Activated CD4-positive, alpha-beta memory T cell treated with anti-CD3 and anti-CD28 coated beads for 36 hours (primary cell): ENCODE measurements around the gene TSPEAR. TPM values are rescaled to one million over a fixed set of nuclear protein-coding genes. Genes with fewer than 3 reads are reported as not detected.
"Not testable (repeated sequence)": the region's sequence is repeated elsewhere in the genome, so short reads cannot be mapped to it uniquely, and the experiment has no call there.

ENCODE experiments used
- CTCF ChIA-PET: fragments of 350-600 bp; sonication (Branson Sonifier 250); formaldehyde crosslinking; loops from one replicate; lab custom pipeline; 2021; ENCODE audit warnings: antibody characterized with exemption, inconsistent platforms; lab: Charles Lee
- POLR2A ChIA-PET: fragments of 350-600 bp; sonication (Branson Sonifier 250); formaldehyde crosslinking; loops from one replicate; lab custom pipeline; 2021; ENCODE audit warnings: antibody characterized with exemption; lab: Charles Lee
- DNase-seq: peaks from one replicate; pipeline ENCODE4 v3.0.0-alpha.2; 2020
- H3K27ac Mint-ChIP-seq: one replicate; pipeline ENCODE4 v1.8.0; 2021; ENCODE audit warnings: mixed read lengths
- H3K27me3 Mint-ChIP-seq: one replicate; pipeline ENCODE4 v1.8.0; 2021; ENCODE audit warnings: mixed read lengths
- H3K36me3 Mint-ChIP-seq: one replicate; pipeline ENCODE4 v1.8.0; 2021; ENCODE audit warnings: mixed read lengths
- H3K4me1 Mint-ChIP-seq: one replicate; pipeline ENCODE4 v1.8.0; 2021; ENCODE audit warnings: low read depth, mixed read lengths
- H3K4me3 Mint-ChIP-seq: one replicate; pipeline ENCODE4 v1.8.0; 2021; ENCODE audit warnings: mild to moderate bottlenecking, mixed read lengths
- H3K9me3 Mint-ChIP-seq: one replicate; pipeline ENCODE4 v1.8.0; 2021; ENCODE audit warnings: mixed read lengths
- intact Hi-C: fragments of 100-400 bp; cut with micrococcal nuclease; formaldehyde crosslinking; loops from one replicate; pipeline ENCODE4 v1.15.1; 2023
- total RNA-seq, 2 experiments: library from RNA; stranded (reverse); gene quantifications; one replicate each; pipeline ENCODE4 v1.2.3, GENCODE V29; 2021

Gene TSPEAR
- total RNA-seq, 2 experiments from 2014 or later = not detected

DNA sequence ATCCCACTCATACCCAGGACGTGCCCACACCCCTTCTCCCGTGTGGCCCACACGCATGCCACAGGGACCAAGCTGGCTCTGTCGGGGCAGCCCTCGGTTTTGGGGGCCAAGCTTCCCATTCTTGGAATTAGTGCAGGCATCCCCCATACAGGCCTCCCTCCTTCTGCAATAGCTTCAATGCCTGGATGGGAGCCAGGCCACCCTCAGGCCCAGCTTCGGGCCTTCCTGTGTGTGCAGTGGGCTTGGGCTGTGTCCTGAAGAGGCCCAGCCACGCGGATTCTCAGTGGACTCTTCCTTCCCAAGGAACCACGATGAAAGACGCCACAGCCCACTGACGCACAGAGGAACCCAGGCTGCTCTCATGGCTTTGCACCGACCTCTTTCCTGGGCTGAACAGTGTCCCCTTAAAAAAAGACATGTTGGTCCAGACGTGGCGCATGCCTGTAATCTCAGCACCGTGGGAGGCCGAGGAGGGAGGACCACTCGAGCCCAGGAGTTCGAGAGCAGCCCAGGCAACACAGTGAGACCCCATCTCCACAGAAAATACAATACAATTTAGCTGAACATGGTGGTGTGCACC is 61.8 kb downstream of the TSPEAR start:
- Mint-ChIP-seq H3K27me3 (no peaks in the 10 kb centered on the region), H3K27ac (no peak overlapping the region), H3K4me1 (peaks cover 12% of the 10 kb centered on the region), H3K36me3 (peaks cover 5% of the 10 kb centered on the region), H3K4me3 (no peak overlapping the region), H3K9me3 (peaks cover 6% of the 10 kb centered on the region)
- intact Hi-C loops = loop anchor here (10.0 kb wide), 1 partner anchor 65 kb away; the partner anchor contains the start of gene KRTAP10-5
- DNase-seq = no peak
- POLR2A ChIA-PET = no interaction called here
- CTCF ChIA-PET = no interaction called here

DNA sequence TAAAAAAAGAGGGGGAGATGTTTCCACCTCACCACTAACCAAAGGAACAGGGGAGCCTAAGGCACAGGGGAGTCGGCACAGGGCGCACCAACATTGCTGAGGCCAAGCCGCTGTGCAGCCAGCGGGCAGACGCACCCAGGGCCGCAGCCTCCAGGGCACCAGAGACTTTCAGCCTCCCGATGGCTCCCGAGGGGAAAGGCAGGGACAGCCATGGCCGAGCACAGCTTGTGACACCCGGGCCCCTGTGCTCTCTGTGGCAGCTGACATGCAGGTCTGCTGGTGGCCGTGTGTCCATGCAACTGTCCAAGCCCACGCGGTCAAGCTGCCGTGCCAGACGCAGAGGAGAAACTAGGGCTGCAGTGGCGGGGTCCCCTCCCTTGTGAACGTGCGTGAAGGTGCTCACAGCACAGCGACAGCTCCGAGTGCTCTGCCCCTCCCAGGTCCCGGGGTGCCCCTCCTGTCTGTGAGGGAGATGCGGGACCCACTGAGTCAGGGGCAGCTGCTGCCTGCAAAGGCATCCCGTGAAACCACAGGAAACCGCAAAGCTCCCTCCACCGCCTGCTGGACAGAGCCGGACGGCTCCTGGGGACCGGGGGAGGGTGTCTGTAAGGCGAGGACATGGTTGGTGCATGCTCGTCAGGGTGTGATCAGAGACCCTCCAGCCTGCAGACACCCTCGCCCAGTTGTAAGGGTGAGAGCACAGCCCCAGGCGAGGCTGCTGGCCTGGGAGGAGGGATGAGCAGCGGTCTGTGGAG is 62.6 kb downstream of the TSPEAR start:
- H3K4me1 Mint-ChIP-seq = peaks cover 3% of the 10 kb centered on the region
- DNase-seq = no peak
- no peak overlapping the region for H3K4me3 Mint-ChIP-seq
- H3K36me3 Mint-ChIP-seq = peaks cover 9% of the 10 kb centered on the region
- H3K27ac Mint-ChIP-seq = no peak overlapping the region
- intact Hi-C loops = no loop called here
- H3K9me3 Mint-ChIP-seq = peaks cover 14% of the 10 kb centered on the region
- H3K27me3 Mint-ChIP-seq = no peaks in the 10 kb centered on the region
- CTCF ChIA-PET = no interaction called here
- POLR2A ChIA-PET = no interaction called here

DNA sequence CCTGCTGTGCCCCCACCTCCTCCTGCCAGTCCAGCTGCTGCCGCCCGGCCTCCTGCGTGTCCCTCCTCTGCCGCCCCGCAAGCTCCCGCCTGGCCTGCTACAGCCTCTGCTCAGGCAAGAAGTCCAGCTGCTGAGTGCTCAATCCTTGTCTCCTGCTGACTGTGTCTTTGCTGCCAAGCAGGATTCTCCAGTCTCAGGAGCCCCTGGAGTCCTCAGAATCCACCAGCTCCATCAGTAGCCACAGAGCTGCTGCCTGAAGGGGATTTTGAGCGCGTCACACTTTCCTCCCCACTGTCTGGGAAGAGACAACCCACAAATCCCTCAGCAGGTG is 64.2 kb downstream of the TSPEAR start:
- Mint-ChIP-seq H3K36me3 (peaks cover 9% of the 10 kb centered on the region), H3K27ac (no peak overlapping the region), H3K4me1 (no peaks in the 10 kb centered on the region), H3K4me3 (no peak overlapping the region), H3K9me3 (peaks cover 20% of the 10 kb centered on the region), H3K27me3 (no peaks in the 10 kb centered on the region)
- intact Hi-C loops = no loop called here
- ChIA-PET CTCF (no interaction called here), POLR2A (interaction anchor here (1.1 kb wide), 1 partner anchor 10 kb away, joined by 3 read pairs; the partner anchor contains the start of gene KRTAP12-3)
- DNase-seq = no peak

DNA sequence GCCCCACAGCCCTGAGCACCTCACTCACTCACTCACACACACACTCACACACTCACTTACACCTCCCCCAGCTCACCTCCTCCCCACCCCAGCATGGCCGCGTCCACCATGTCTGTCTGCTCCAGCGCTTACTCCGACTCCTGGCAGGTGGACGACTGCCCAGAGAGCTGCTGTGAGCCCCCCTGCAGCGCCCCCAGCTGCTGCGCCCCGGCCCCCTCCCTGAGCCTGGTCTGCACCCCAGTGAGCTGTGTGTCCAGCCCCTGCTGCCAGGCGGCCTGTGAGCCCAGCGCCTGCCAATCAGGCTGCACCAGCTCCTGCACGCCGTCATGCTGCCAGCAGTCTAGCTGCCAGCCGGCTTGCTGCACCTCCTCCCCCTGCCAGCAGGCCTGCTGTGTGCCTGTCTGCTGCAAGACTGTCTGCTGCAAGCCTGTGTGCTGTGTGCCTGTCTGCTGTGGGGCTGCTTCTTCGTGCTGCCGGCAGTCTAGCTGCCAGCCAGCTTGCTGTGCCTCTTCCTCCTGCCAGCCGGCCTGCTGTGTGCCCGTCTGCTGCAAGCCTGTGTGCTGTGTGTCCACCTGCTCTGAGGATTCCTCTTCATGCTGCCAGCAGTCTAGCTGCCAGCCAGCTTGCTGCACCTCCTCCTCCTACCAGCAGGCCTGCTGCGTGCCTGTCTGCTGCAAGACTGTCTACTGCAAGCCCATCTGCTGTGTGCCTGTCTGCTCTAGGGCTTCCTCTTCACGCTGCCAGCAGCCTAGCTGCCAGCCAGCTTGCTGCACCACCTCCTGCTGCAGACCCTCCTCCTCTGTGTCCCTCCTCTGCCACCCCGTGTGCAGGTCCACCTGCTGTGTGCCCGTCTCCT is 64.8 kb downstream of the TSPEAR start, which contains the start of gene KRTAP10-11:
Gene KRTAP10-11, plus strand, starts transcription at position 49 of the 856 bp plus-strand sequence. Its CDS starts 45 bp downstream, at position 94.
- DNase-seq, CTCF ChIA-PET, H3K27ac Mint-ChIP-seq, H3K4me1 Mint-ChIP-seq, H3K27me3 Mint-ChIP-seq, H3K4me3 Mint-ChIP-seq, intact Hi-C loops: not testable (repeated sequence)
- Mint-ChIP-seq H3K36me3 (peaks cover 11% of the 10 kb centered on the region), H3K9me3 (peaks cover 22% of the 10 kb centered on the region)
- POLR2A ChIA-PET = interaction anchor here (1.1 kb wide), 1 partner anchor 11 kb away, joined by 3 read pairs; the partner anchor contains the start of gene KRTAP12-3

DNA sequence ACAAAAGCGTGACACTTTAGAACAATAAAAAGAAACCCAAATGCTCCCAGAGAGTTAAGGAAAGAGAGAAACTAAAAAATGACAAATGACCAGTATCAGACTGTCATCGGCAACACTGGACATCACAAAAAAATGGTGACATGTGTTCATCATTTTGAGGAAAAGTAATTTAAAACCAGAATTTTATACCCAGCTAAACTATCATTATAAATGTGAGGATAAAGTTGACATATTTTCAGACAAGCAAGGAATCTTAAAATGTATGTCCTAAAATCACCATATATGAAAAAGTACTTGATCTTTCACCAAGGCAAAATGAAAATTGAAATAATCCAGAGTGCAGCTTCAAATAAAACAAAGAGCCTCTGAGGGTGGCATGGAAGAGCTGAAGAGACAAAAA is 66.5 kb downstream of the TSPEAR start:
- peaks cover 35% of the 10 kb centered on the region for H3K9me3 Mint-ChIP-seq
- no peak overlapping the region for H3K4me3 Mint-ChIP-seq
- intact Hi-C loops = no loop called here
- peaks cover 14% of the 10 kb centered on the region for H3K36me3 Mint-ChIP-seq
- CTCF ChIA-PET = interaction anchor here (0.8 kb wide), 1 partner anchor 231 kb away, joined by 3 read pairs; no protein-coding TSS in a partner anchor
- H3K27ac Mint-ChIP-seq = no peak overlapping the region
- POLR2A ChIA-PET = no interaction called here
- H3K27me3 Mint-ChIP-seq = peaks cover 2% of the 10 kb centered on the region
- DNase-seq = no peak
- H3K4me1 Mint-ChIP-seq = no peaks in the 10 kb centered on the region

DNA sequence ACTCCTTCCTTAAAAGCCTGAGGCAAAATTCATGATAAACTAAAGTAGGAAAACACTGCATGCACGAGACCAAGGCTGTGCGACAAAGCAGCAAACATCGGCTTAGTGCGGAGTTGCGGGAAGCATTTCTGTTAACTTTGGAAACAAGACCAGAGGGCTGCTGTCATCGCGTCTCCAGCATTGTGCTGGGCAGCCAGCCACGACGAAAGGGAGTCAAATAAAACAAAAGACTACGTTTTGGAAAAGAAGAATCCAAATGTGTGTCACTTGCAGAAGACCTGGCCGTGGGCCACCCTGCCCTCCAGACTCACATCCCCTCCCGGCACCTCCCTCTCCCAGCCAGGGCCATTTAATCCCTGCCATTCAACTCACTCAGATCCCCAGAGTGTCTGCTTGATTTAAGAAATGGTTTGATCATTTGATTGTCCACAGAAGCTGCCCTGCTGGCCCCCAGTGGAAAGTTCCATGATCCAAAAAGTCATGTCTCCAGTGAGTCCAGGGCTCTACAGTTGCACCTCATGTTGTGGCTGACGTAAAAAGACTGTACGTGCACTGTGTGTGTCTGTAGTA is 67.5 kb downstream of the TSPEAR start:
- Mint-ChIP-seq H3K27ac (no peak overlapping the region), H3K4me1 (no peaks in the 10 kb centered on the region), H3K4me3 (no peak overlapping the region), H3K9me3 (peaks cover 35% of the 10 kb centered on the region), H3K36me3 (peaks cover 14% of the 10 kb centered on the region), H3K27me3 (peaks cover 5% of the 10 kb centered on the region)
- ChIA-PET CTCF (no interaction called here), POLR2A (no interaction called here)
- intact Hi-C loops = no loop called here
- DNase-seq = no peak

DNA sequence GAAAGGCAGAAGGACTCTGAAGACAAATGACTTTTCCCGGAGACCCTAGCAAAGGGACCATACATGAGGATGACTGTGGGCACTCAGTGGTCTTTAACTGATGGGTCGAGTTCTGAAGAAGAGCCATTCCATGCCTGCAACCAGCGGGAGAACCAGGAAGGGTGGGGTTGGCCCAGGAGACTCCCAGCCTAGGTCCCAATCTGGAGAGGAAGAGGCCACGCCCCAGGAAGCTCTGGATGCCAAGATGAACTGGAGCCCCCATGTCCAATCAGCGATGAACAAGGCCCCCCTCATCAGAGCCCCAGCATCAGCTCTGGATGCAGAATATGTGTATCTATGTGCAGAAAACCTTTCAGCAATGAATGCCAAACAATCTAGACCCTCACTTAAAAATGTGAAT is 70.6 kb downstream of the TSPEAR start:
- Mint-ChIP-seq H3K9me3 (peaks cover 35% of the 10 kb centered on the region), H3K27ac (no peak overlapping the region), H3K27me3 (peaks cover 5% of the 10 kb centered on the region), H3K36me3 (peaks cover 14% of the 10 kb centered on the region), H3K4me1 (no peaks in the 10 kb centered on the region), H3K4me3 (no peak overlapping the region)
- DNase-seq = no peak
- intact Hi-C loops = no loop called here
- ChIA-PET POLR2A (no interaction called here), CTCF (no interaction called here)

DNA sequence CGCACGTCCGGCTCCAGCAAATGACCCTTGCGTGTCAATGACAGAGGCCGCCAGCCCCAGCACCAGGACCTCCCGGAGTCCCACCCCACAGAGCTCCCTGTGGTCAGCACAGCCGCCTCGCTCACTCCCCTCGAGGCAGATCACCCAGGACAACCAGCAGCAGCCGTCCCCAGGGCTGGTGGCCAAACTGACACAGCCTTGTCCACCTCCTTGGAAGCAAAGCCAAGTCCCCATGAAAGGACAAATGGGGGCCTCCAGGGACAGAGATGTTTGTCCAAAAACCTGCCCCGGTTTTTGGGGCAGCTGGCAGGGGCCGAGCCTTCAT is 72.1 kb downstream of the TSPEAR start:
- DNase-seq = no peak
- H3K36me3 Mint-ChIP-seq = peaks cover 6% of the 10 kb centered on the region
- no peak overlapping the region for H3K4me3 Mint-ChIP-seq
- ChIA-PET CTCF (no interaction called here), POLR2A (no interaction called here)
- no peak overlapping the region for H3K27ac Mint-ChIP-seq
- H3K4me1 Mint-ChIP-seq = no peaks in the 10 kb centered on the region
- peaks cover 27% of the 10 kb centered on the region for H3K9me3 Mint-ChIP-seq
- intact Hi-C loops = no loop called here
- H3K27me3 Mint-ChIP-seq = peaks cover 5% of the 10 kb centered on the region

DNA sequence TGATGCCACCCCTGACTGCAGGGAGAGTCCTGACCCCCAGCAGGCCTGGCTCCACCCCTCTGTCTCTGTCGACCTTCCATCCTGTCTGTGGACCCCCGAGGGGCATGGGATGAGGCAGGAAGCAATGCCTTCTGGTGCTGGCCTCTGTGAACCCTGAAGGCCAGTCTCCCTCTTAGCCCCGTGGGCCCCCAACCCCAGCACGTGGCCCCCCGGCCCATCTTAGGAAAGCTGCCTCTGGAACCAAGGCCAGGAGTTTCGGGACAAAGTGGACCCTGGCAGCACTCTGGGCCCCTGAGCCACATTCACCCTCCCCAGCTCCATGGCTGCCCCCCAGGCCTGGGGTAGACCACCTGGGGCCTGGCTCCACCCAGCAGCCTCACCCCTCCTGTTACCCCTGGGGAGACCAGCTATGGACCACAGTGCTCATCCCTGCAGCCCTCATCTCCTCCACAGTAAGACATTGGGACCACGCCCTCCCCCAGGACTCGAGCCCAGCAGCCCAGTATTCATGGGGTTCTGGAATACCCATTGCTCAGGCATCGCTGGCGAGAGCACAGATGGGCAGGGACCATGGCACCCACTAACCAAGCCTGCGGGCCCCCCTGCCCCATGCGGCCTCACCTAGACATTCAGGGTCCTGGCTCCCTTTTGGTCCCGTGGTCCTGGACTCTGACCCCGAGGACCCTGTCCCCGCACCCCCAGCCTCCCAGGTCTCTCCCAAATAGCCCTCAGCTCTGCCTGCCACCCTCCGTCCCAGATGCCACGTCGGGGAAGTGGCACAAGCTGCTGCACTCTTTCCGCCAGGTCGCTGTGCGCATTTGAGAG is 72.7 kb downstream of the TSPEAR start:
- DNase-seq, H3K4me3 Mint-ChIP-seq, CTCF ChIA-PET, H3K36me3 Mint-ChIP-seq, H3K27ac Mint-ChIP-seq, POLR2A ChIA-PET, intact Hi-C loops, H3K4me1 Mint-ChIP-seq, H3K27me3 Mint-ChIP-seq: not testable (repeated sequence)
- peaks cover 21% of the 10 kb centered on the region for H3K9me3 Mint-ChIP-seq

DNA sequence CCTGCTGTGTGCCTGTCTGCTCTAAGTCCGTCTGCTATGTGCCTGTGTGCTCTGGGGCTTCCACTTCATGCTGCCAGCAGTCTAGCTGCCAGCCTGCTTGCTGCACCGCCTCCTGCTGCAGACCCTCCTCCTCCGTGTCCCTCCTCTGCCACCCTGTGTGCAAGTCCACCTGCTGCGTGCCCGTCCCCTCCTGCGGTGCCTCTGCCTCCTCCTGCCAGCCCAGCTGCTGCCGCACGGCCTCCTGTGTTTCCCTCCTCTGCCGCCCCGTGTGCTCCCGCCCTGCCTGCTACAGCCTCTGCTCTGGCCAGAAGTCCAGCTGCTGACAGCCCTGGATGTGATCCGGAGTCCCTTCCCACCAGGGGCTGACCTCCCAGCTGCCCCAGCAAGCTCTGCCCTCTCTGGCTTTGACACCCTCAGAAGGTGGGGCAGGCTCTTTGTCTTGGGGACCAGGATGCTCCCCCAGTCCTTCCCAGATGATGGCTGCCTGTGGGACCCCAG is 73.5 kb downstream of the TSPEAR start:
- intact Hi-C loops, POLR2A ChIA-PET, H3K36me3 Mint-ChIP-seq, CTCF ChIA-PET, DNase-seq, H3K4me3 Mint-ChIP-seq, H3K4me1 Mint-ChIP-seq, H3K27ac Mint-ChIP-seq, H3K27me3 Mint-ChIP-seq: not testable (repeated sequence)
- peaks cover 22% of the 10 kb centered on the region for H3K9me3 Mint-ChIP-seq

DNA sequence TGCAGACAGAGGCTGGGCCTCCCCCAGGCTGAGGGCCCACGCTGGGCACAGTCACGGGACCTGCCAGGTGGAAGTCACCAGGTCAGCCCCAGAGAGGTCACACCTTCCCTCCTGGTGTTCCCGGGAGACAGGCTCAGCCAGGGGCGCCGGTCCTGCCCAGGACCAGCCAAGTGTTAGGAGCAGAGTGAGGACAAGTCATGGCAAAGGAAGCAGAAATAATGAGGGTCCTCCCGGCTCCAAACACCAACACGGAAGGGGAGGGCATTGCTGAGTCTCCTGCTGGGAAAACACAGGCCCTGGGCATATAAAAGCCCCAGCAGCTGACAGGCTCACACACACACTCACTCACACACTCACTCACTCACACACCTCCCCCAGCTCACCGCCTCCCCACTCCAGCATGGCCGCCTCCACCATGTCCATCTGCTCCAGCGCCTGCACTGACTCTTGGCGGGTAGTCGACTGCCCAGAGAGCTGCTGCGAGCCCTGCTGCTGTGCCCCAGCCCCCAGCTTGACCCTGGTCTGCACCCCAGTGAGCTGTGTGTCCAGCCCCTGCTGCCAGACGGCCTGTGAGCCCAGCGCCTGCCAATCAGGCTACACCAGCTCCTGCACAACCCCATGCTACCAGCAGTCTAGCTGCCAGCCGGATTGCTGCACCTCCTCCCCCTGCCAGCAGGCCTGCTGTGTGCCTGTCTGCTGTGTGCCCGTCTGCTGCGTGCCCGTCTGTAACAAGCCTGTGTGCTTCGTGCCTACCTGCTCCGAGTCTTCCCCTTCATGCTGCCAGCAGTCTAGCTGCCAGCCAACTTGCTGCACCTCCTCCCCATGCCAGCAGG is 74.1 kb downstream of the TSPEAR start, which contains the start of gene KRTAP10-10:
Gene KRTAP10-10, plus strand, starts transcription at position 339 of the 833 bp plus-strand sequence. Its CDS starts 62 bp downstream, at position 401.
- peaks cover 5% of the 10 kb centered on the region for H3K27me3 Mint-ChIP-seq
- H3K4me3 Mint-ChIP-seq = no peak within 1 kb of the TSS
- no peak for DNase-seq
- peaks cover 25% of the 10 kb centered on the region for H3K9me3 Mint-ChIP-seq
- H3K27ac Mint-ChIP-seq = no peak within 1 kb of the TSS
- ChIA-PET POLR2A (no interaction called here), CTCF (no interaction called here)
- no peaks in the 10 kb centered on the region for H3K4me1 Mint-ChIP-seq
- intact Hi-C loops = no loop called here
- peaks cover 6% of the 10 kb centered on the region for H3K36me3 Mint-ChIP-seq
